GM10266 (cell line): Measurements from ENCODE around the gene BATF.

ENCODE experiments used
- DNase-seq: peaks from one replicate; pipeline ENCODE4 v3.0.0; 2012; ENCODE audit errors: extremely low spot score
- TF ChIP-seq, protein P1 (sequence below): IDR thresholded peaks from 2 replicates; pipeline ENCODE4 v1.5.1; 2012; ENCODE audit warnings: mild to moderate bottlenecking, low read depth; ENCODE audit not compliant: control insufficient read depth, insufficient read depth; ENCODE audit errors: missing control alignments

BATF gene

GRCh38 chr14:75543786-75544185 is 21.5 kb downstream of the BATF start:
- TF ChIP-seq, protein P1, sequence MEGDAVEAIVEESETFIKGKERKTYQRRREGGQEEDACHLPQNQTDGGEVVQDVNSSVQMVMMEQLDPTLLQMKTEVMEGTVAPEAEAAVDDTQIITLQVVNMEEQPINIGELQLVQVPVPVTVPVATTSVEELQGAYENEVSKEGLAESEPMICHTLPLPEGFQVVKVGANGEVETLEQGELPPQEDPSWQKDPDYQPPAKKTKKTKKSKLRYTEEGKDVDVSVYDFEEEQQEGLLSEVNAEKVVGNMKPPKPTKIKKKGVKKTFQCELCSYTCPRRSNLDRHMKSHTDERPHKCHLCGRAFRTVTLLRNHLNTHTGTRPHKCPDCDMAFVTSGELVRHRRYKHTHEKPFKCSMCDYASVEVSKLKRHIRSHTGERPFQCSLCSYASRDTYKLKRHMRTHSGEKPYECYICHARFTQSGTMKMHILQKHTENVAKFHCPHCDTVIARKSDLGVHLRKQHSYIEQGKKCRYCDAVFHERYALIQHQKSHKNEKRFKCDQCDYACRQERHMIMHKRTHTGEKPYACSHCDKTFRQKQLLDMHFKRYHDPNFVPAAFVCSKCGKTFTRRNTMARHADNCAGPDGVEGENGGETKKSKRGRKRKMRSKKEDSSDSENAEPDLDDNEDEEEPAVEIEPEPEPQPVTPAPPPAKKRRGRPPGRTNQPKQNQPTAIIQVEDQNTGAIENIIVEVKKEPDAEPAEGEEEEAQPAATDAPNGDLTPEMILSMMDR: no peak
- DNase-seq: no peak

GRCh38 chr14:75545907-75546306 is 23.6 kb downstream of the BATF start:
- TF ChIP-seq, protein P1: no peak
- DNase-seq: no peak

DNA sequence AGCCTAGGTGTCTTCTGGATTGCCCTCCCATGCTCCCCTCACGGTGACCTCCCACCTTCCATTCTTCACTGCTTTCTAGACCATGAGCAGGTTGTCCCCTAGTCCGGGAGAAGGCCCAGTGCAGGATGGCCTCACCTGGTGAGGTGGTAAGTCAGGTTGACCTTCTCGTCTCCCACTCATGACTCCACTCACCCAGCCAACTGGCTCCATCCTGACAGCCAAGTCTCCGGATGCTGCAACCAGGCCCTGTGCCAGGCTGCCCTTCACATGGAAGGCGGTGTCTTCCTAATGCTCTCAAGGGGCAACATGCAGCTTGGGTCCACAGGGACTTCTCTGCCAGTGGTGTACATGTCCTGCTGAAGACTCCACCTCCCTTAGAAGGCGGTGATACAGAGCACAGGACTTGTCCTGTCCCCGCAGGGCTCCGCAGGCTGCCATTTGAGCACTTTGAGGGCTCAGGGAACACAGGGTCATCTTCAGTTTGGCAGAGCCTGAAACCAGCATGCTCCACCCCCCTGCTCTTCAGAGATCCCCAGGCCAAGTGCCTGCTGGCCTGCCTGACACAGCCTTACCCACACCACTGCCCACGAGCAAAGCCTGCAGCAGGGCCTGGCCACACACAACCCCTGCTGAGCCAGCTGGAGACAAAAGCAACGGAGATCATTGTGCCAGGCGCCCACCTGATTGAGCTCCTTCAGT is 25.4 kb downstream of the BATF start:
- TF ChIP-seq, protein P1: no peak
- DNase-seq: no peak

DNA sequence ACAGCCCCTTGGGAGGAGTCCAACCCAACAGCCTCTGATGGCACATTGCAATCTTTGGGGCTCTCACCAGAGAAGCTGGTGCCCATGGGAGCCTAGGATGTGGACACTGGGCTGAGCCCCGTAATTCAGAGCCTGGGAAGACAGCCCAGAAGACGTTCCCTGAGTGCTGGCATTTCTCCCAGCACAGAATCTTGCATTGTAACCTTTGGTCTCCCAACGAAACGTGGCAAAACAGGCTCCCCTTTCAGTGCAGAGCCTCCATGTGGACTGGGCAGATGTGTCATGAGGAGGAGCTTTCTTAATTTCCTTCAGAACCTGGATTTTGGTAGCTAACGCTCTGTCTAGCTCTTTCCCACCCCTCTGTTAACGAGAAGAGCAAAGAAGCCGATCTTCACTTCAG is 26.3 kb downstream of the BATF start:
- TF ChIP-seq, protein P1: no peak
- no peak for DNase-seq

DNA sequence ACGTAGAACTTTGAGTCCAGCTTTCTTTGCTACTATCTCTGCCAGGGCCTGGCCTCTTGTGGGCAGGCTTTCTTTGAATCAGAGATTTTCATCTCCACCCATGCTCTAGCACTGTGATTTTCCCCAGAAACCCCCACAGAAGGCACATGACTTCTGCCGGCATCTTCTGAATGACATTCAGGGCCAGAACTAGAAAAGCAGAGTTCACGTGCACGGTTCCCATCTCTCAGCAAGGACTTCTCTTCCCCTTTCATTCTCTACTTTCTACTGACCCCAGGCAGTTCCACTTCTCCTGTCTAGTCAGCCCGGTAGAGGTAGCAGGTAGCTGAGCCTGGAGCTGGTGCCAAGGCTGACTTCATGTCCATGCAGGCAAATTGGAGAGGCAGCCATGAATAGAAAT is 26.9 kb downstream of the BATF start:
- peak; percentile 45 for DNase-seq
- TF ChIP-seq, protein P1: no peak

DNA sequence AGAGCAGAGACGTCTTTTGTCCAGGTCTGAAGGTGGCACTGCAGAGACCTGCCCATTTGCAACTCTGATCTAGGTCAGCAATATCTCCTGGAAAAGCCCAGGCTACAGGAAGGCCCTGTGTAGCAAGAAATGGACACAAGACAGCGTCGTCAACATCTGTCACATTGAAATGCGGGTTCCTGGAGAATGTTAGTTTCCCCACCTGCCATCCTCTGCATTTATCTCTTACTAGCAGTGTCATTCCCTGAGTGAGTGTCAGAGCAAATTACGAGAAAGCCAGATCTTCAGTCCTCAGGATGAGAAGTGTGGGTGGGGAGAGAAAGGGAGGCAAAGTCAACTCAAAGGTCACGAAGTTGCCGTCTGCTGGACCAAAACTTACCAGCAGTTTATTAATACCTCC is 28.8 kb downstream of the BATF start:
- no peak for DNase-seq
- TF ChIP-seq, protein P1: no peak

DNA sequence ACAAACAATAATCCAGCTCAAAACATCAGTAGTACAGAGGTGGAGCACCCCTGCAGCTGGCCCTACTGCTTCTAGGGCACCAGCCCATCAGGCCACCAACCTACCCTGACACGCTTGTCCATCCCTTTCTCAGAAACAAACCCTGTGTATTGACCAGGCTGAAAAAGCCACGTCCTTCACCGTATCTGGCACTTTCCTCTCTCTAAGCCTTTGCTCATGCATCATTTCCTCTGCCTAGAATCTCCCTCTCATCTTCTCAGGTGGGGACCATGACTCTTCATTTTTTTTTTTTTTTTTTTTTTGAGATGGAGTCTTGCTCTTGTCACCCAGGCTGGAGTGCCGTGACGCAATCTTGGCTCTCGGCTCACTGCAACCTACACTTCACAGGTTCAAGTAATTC is 30.9 kb downstream of the BATF start:
- DNase-seq: no peak
- TF ChIP-seq, protein P1: no peak
